ENCODE data around the gene KCNG1.

KCNG1 gene

GRCh38 chr20:50957276-50957675 lies 65.6 kb downstream of the KCNG1 start:
- DNase-seq (ENCODE audit: low spot score) = no peak

GRCh38 chr20:50953821-50954220 lies 69.1 kb downstream of the KCNG1 start:
- no peak for DNase-seq (ENCODE audit: low spot score)
